SK-N-SH (cell line): Measurements from ENCODE around the gene SLC7A11. TPM values are rescaled to one million over a fixed set of nuclear protein-coding genes. Genes with fewer than 3 reads are reported as not detected.

Experiments
- CTCF ChIA-PET: fragments of 300-600, 350-600 bp; formaldehyde crosslinking; extraction: SDS; loops from one replicate; lab custom pipeline; 2021; lab: Yijun Ruan, JAX
- POLR2A ChIA-PET: fragments of 350-600 bp; sonication (Branson Sonifier 250); formaldehyde crosslinking; extraction: SDS; loops from one replicate; lab custom pipeline; 2020; ENCODE audit warnings: antibody characterized with exemption, inconsistent platforms; lab: Yijun Ruan, JAX
- DNase-seq: peaks from one replicate; pipeline ENCODE4 v3.0.0; 2012
- H2AFZ ChIP-seq: fragments of 200-600 bp; sonication (generic); 2 replicates; pipeline ENCODE4 v1.8.1; 2016; ENCODE audit warnings: antibody characterized with exemption, mild to moderate bottlenecking, low read depth
- H3F3A ChIP-seq: fragments of 200-600 bp; sonication (generic); replicated peaks from 2 replicates; pipeline ENCODE3; 2016; ENCODE audit warnings: antibody characterized with exemption, mild to moderate bottlenecking; ENCODE audit not compliant: insufficient read depth
- H3K27ac ChIP-seq, 2 experiments: fragments of 200-500 bp in 1 of 2; fragments of 200-600 bp in 1 of 2; sonication (Bioruptor generic) in 1 of 2; sonication (generic), shearing (Covaris generic) in 1 of 2; 2 replicates each; pipeline versions ENCODE4 v1.5.1 to v1.6.1; 2014 to 2016; ENCODE audit warnings: low read depth in 2 of 2, inconsistent platforms in 1 of 2, low read length in 1 of 2, mild to moderate bottlenecking in 1 of 2, mixed read lengths in 1 of 2
- H3K27me3 ChIP-seq: fragments of 200-600 bp; sonication (generic), shearing (Covaris generic); 2 replicates; pipeline ENCODE4 v1.6.1; 2016; ENCODE audit warnings: mixed run types; ENCODE audit not compliant: insufficient read depth
- H3K36me3 ChIP-seq, 2 experiments: fragments of 200-500 bp in 1 of 2; fragments of 200-600 bp in 1 of 2; sonication (Bioruptor generic) in 1 of 2; sonication (generic) in 1 of 2; replicated peaks in 1 of 2; 2 replicates each; pipeline versions ENCODE3 to v1.5.1; 2014 to 2016; ENCODE audit warnings: low read length in 1 of 2, mild to moderate bottlenecking in 1 of 2; ENCODE audit not compliant: insufficient read depth in 2 of 2, control insufficient read depth in 1 of 2
- H3K4me1 ChIP-seq, 2 experiments: fragments of 200-500 bp in 1 of 2; fragments of 200-600 bp in 1 of 2; sonication (Bioruptor generic) in 1 of 2; sonication (generic), shearing (Covaris generic) in 1 of 2; 2 replicates each; pipeline versions ENCODE4 v1.5.1 to v1.6.1; 2014 to 2016; ENCODE audit warnings: low read depth in 1 of 2, low read length in 1 of 2, mixed run types in 1 of 2; ENCODE audit not compliant: insufficient read depth in 2 of 2, control insufficient read depth in 1 of 2
- H3K4me2 ChIP-seq: fragments of 200-600 bp; sonication (generic), shearing (Covaris generic); 2 replicates; pipeline ENCODE4 v1.6.1; 2017; ENCODE audit warnings: mixed run types
- H3K4me3 ChIP-seq, 2 experiments: fragments of 200-500 bp in 1 of 2; fragments of 200-600 bp in 1 of 2; sonication (Bioruptor generic) in 1 of 2; sonication (generic), shearing (Covaris generic) in 1 of 2; 2 replicates each; pipeline versions ENCODE4 v1.5.1 to v1.8.1; 2014 to 2016; ENCODE audit warnings: low read depth in 2 of 2, inconsistent platforms in 1 of 2, low read length in 1 of 2, mild to moderate bottlenecking in 1 of 2, mixed read lengths in 1 of 2, moderate library complexity in 1 of 2
- H3K79me2 ChIP-seq: fragments of 200-600 bp; sonication (generic); 2 replicates; pipeline ENCODE4 v1.8.1; 2017; ENCODE audit warnings: mild to moderate bottlenecking; ENCODE audit not compliant: insufficient read depth
- H3K9ac ChIP-seq: fragments of 200-600 bp; sonication (generic); 2 replicates; pipeline ENCODE4 v1.6.1; 2017; ENCODE audit warnings: mixed run types
- H3K9me2 ChIP-seq: fragments of 200-600 bp; sonication (generic); 2 replicates; pipeline ENCODE4 v1.6.1; 2017; ENCODE audit warnings: mixed run types
- H3K9me3 ChIP-seq: fragments of 200-600 bp; sonication (generic); 2 replicates; pipeline ENCODE4 v1.6.1; 2017; ENCODE audit warnings: mixed run types, mild to moderate bottlenecking, moderate library complexity
- H4K20me1 ChIP-seq: fragments of 200-600 bp; sonication (generic); 2 replicates; pipeline ENCODE4 v1.6.1; 2017; ENCODE audit warnings: mild to moderate bottlenecking, mixed run types; ENCODE audit not compliant: insufficient read depth
- CHD2 ChIP-seq: fragments of 150-350 bp; IDR thresholded peaks from 2 replicates; pipeline ENCODE4 v1.6.1; 2018; ENCODE audit warnings: low read length; ENCODE audit not compliant: partially characterized antibody
- CTCF ChIP-seq: fragments of 200-600 bp; sonication (generic); IDR thresholded peaks from 2 replicates; pipeline ENCODE4 v1.6.1; 2017; ENCODE audit warnings: antibody characterized with exemption, mild to moderate bottlenecking, moderate library complexity
- ELF1 ChIP-seq: IDR thresholded peaks from 2 replicates; pipeline ENCODE4 v1.4.0; 2012
- EP300 ChIP-seq, 2 experiments: IDR thresholded peaks; 2 replicates each; pipeline versions ENCODE4 v1.4.0 to v1.6.1; 2012; ENCODE audit warnings: borderline replicate concordance in 1 of 2, low read depth in 1 of 2, low read length in 1 of 2
- EZH2phosphoT487 ChIP-seq: fragments of 200-600 bp; sonication (generic); IDR thresholded peaks from 2 replicates; pipeline ENCODE4 v1.6.1; 2017; ENCODE audit warnings: low read depth, mixed run types, mild to moderate bottlenecking, antibody characterized with exemption, moderate library complexity, borderline replicate concordance
- FOSL2 ChIP-seq: IDR thresholded peaks from 2 replicates; pipeline ENCODE4 v1.4.0; 2012; ENCODE audit warnings: low read depth, mild to moderate bottlenecking, moderate library complexity, borderline replicate concordance
- FOXJ3 ChIP-seq: sonication (generic); formaldehyde crosslinking; IDR thresholded peaks from 2 replicates; pipeline ENCODE4 v1.5.1; 2020; ENCODE audit warnings: mild to moderate bottlenecking, missing genetic modification reagents
- FOXM1 ChIP-seq: IDR thresholded peaks from 2 replicates; pipeline ENCODE4 v1.4.0; 2012; ENCODE audit warnings: low read depth, mild to moderate bottlenecking
- GABPA ChIP-seq: IDR thresholded peaks from 2 replicates; pipeline ENCODE4 v1.4.0; 2012; ENCODE audit warnings: low read depth, mild to moderate bottlenecking
- IRF3 ChIP-seq: fragments of 150-350 bp; IDR thresholded peaks from 2 replicates; pipeline ENCODE4 v1.6.1; 2016; ENCODE audit warnings: mild to moderate bottlenecking, low read depth, low read length
- MXI1 ChIP-seq: IDR thresholded peaks from 2 replicates; pipeline ENCODE4 v1.6.1; 2012; ENCODE audit warnings: mild to moderate bottlenecking, low read depth, low read length, improper control_type of control experiment
- NFIC ChIP-seq: IDR thresholded peaks from 2 replicates; pipeline ENCODE4 v1.4.0; 2012; ENCODE audit warnings: borderline replicate concordance
- NRF1 ChIP-seq: IDR thresholded peaks from 2 replicates; pipeline ENCODE4 v1.6.1; 2012; ENCODE audit warnings: low read depth, mild to moderate bottlenecking, low read length
- PBX3 ChIP-seq: IDR thresholded peaks from 2 replicates; pipeline ENCODE4; 2012
- RAD21 ChIP-seq: IDR thresholded peaks from 2 replicates; pipeline ENCODE4 v1.6.1; 2012; ENCODE audit warnings: mild to moderate bottlenecking, low read length
- RCOR1 ChIP-seq: fragments of 150-350 bp; IDR thresholded peaks from 2 replicates; pipeline ENCODE4 v1.6.1; 2017; ENCODE audit warnings: antibody characterized with exemption, low read length
- REST ChIP-seq: IDR thresholded peaks from 2 replicates; pipeline ENCODE4 v1.6.1; 2012; ENCODE audit warnings: mild to moderate bottlenecking, low read depth, low read length, moderate library complexity
- RFX5 ChIP-seq: IDR thresholded peaks from 2 replicates; pipeline ENCODE4 v1.6.1; 2012; ENCODE audit warnings: mild to moderate bottlenecking, improper control_type of control experiment, low read length
- SIN3A ChIP-seq: IDR thresholded peaks from 2 replicates; pipeline ENCODE4 v1.6.1; 2012; ENCODE audit warnings: low read depth, mild to moderate bottlenecking, low read length, moderate library complexity, borderline replicate concordance
- SMC3 ChIP-seq: IDR thresholded peaks from 2 replicates; pipeline ENCODE4 v1.6.1; 2012; ENCODE audit warnings: low read depth, low read length, improper control_type of control experiment
- YY1 ChIP-seq: IDR thresholded peaks from 2 replicates; pipeline ENCODE4 v1.4.0; 2012; ENCODE audit warnings: low read depth, mild to moderate bottlenecking
- WGBS: methylation state at CpG from one replicate; pipeline ENCODE4 v1.1.6; 2017; ENCODE audit warnings: low lambda C conversion rate; 5-methylcytosine and 5-hydroxymethylcytosine counted together
- polyA plus RNA-seq, 3 experiments: library from polyadenylated mRNA; depleted of rRNA; stranded (reverse); fragments of >200 nt; gene quantifications; 2 replicates each; pipeline ENCODE4 v1.2.3, GENCODE V29; 2012

SLC7A11 gene
- polyA plus RNA-seq, 1 of the 3 experiments (the other 2 are of a cell fraction) = 3.1 TPM

- Histone ChIP-seq H3K36me3 (peaks cover 0 to 11% of the 10 kb centered on the region in 2 experiments), H3K27me3 (no peaks in the 10 kb centered on the region), H4K20me1 (no peaks in the 10 kb centered on the region; the same call in 1 of the 2 replicates), H3K79me2 (no peaks in the 10 kb centered on the region; the same call in 1 of the 2 replicates), H3K9me2 (no peaks in the 10 kb centered on the region), H3K4me1 (peaks cover 2 to 31% of the 10 kb centered on the region in 2 experiments; a peak in 2 of 4 replicates), H3F3A (peaks cover 6% of the 10 kb centered on the region), H3K4me3 (no peak overlapping the region), H2AFZ (no peak overlapping the region), H3K27ac (no peak overlapping the region), H3K9ac (no peak overlapping the region), H3K4me2 (no peak overlapping the region), H3K9me3 (0 out of 2 replicates have a peak, but pooled peaks cover 3% of the 10 kb centered on the region)
- TF ChIP-seq NRF1 (no peak), FOXJ3 (CRISPR knock-in tag) (no peak), CTCF (no peak), GABPA (no peak), YY1 (no peak), SMC3 (no peak), FOXM1 (no peak), RAD21 (no peak), NFIC (no peak), RCOR1 (no peak), CHD2 (no peak), MXI1 (no peak), EZH2phosphoT487 (no peak), SIN3A (no peak), EP300 (IDR thresholded peaks at IDR 0.05; ENCODE audit: borderline replicate concordance in 1 of 2, low read depth in 1 of 2, low read length in 1 of 2) (no peak), FOSL2 (no peak), RFX5 (no peak)
- DNase-seq = no peak
- POLR2A ChIA-PET = no interaction called here
- CTCF ChIA-PET = no interaction called here
Measured at GRCh38 chr4:138224614-138225013, 17.5 kb downstream of the SLC7A11 start.

GRCh38 chr4:138223231-138223910 lies 18.8 kb downstream of the SLC7A11 start:
- Histone ChIP-seq H3K4me3 (no peak overlapping the region), H3F3A (peaks cover 6% of the 10 kb centered on the region), H2AFZ (no peak overlapping the region), H3K27ac (no peak overlapping the region), H3K4me2 (no peak overlapping the region), H3K9me3 (0 out of 2 replicates have a peak, but pooled peaks cover 3% of the 10 kb centered on the region), H3K9me2 (no peaks in the 10 kb centered on the region), H3K27me3 (no peaks in the 10 kb centered on the region), H4K20me1 (no peaks in the 10 kb centered on the region; the same call in 1 of the 2 replicates), H3K36me3 (peaks cover 2 to 16% of the 10 kb centered on the region in 2 experiments), H3K4me1 (peaks cover 2 to 31% of the 10 kb centered on the region in 2 experiments; a peak in 2 of 4 replicates), H3K9ac (no peak overlapping the region), H3K79me2 (no peaks in the 10 kb centered on the region; the same call in 1 of the 2 replicates)
- 94% methylated on average over 4 of the region's 4 CpGs for WGBS
- ChIA-PET CTCF (no interaction called here), POLR2A (no interaction called here)
- DNase-seq = no peak
- no peak for TF ChIP-seq GABPA
- TF ChIP-seq FOXJ3 (CRISPR knock-in tag) = no peak
- no peak for TF ChIP-seq PBX3
- no peak for TF ChIP-seq IRF3
- no peak for TF ChIP-seq REST
- TF ChIP-seq CHD2 = no peak
- no peak for TF ChIP-seq SMC3
- TF ChIP-seq ELF1 = no peak
- no peak for TF ChIP-seq NFIC
